Right cardiac atrium (tissue), 5 donors: ENCODE results near the gene ASPG. TPM values are rescaled to one million over a fixed set of nuclear protein-coding genes. Genes with fewer than 3 reads are reported as not detected.

Source experiments
- ATAC-seq, 2 donors: fragments of 200-7000 bp; cut with Tn5 transposase; one replicate each; pipeline versions ENCODE4 v1.8.0 to v1.9.1; 2020; ENCODE audit warnings: moderate library complexity in 2 of 2, mild to moderate bottlenecking in 1 of 2
- DNase-seq, 3 donors: peaks; one replicate each; pipeline ENCODE4 v3.0.0-alpha.2; 2020
- H3K27ac ChIP-seq: one replicate; pipeline ENCODE4 v1.5.1; 2013; ENCODE audit warnings: mild to moderate bottlenecking, low read length, control low read depth, moderate library complexity
- H3K27me3 ChIP-seq: one replicate; pipeline ENCODE4 v1.6.1; 2013; ENCODE audit not compliant: control insufficient read depth, insufficient read depth
- H3K4me1 ChIP-seq: one replicate; pipeline ENCODE4 v1.6.1; 2013; ENCODE audit warnings: low read length; ENCODE audit not compliant: control insufficient read depth, insufficient read depth
- H3K4me3 ChIP-seq: one replicate; pipeline ENCODE4 v1.5.1; 2013; ENCODE audit warnings: low read length, control low read depth
- H3K9me3 ChIP-seq: one replicate; pipeline ENCODE4 v1.6.1; 2013; ENCODE audit warnings: low read length; ENCODE audit not compliant: control insufficient read depth
- WGBS: extraction: QIAGEN DNeasy Blood & Tissue Kit; methylation state at CpG from one replicate; pipeline ENCODE4 v1.1.7; 2013; 5-methylcytosine and 5-hydroxymethylcytosine counted together
- intact Hi-C, 4 donors: fragments of 100-400 bp; cut with DNase I; formaldehyde crosslinking; loops; one replicate each; pipeline versions ENCODE4 v1.11.0 to v1.14.0; 2022 to 2023
- microRNA-seq, 2 donors: library from miRNA; unstranded; fragments of <30 nt; microRNA quantifications; one replicate each; pipeline ENCODE4 v1.2.0, GENCODE V29; 2020 to 2021
- polyA plus RNA-seq: library from polyadenylated mRNA; stranded (reverse); fragments of 200-250 nt; gene quantifications from one replicate; pipeline ENCODE4 v1.2.3, GENCODE V29; 2013
- total RNA-seq, 4 donors: library from RNA; stranded (reverse); fragmentation: NEBNext Ultra II Directional; extraction: Animal tissue kit (Norgen Biotek cat#: 25700); gene quantifications; one replicate each; pipeline ENCODE4 v1.2.1, GENCODE V29; 2021
- donor health status: healthy with polysubstance abuse.
- donor health status: DM: no; HTN: yes; CAD: no.
- donor health status: DM: no; HTN: no; CAD: no.
- donor health status: DM: no; HTN: yes; CAD: no; lungs with severe emphysema.
- donor health status: DM: yes; HTN: yes; CAD: no.

Gene ASPG
- total and polyA plus RNA-seq, 5 donors = 99.1 to 307 (median 174) TPM

GRCh38 chr14:104161602-104162367 is 76.3 kb downstream of the ASPG start:
- no peak overlapping the region for H3K27ac ChIP-seq
- no peak for DNase-seq
- WGBS = 92% methylated on average over 23 of the region's 23 CpGs
- no peaks in the 10 kb centered on the region for H3K9me3 ChIP-seq
- intact Hi-C loops = no loop called here
- peaks cover 3% of the 10 kb centered on the region for H3K4me1 ChIP-seq
- no peaks in the 10 kb centered on the region for H3K27me3 ChIP-seq
- H3K4me3 ChIP-seq = no peak overlapping the region
- no peak for ATAC-seq

- Histone ChIP-seq H3K27ac (no peak overlapping the region), H3K4me3 (no peak overlapping the region), H3K4me1 (peaks cover 3% of the 10 kb centered on the region), H3K9me3 (no peaks in the 10 kb centered on the region), H3K27me3 (no peaks in the 10 kb centered on the region)
- 91% methylated on average over 9 of the region's 9 CpGs for WGBS
- DNase-seq = no peak
- intact Hi-C loops = no loop called here
- no peak for ATAC-seq
Observed at GRCh38 chr14:104162495-104162894, 77.0 kb downstream of the ASPG start.

- DNase-seq (no peak), ATAC-seq (no peak)
- Histone ChIP-seq H3K4me3 (no peak overlapping the region), H3K27ac (no peak overlapping the region), H3K4me1 (no peaks in the 10 kb centered on the region), H3K27me3 (no peaks in the 10 kb centered on the region), H3K9me3 (no peaks in the 10 kb centered on the region)
- intact Hi-C loops = no loop called here
- 87% methylated on average over 21 of the region's 21 CpGs for WGBS
Observed at GRCh38 chr14:104163541-104163940, 78.0 kb downstream of the ASPG start.

DNA sequence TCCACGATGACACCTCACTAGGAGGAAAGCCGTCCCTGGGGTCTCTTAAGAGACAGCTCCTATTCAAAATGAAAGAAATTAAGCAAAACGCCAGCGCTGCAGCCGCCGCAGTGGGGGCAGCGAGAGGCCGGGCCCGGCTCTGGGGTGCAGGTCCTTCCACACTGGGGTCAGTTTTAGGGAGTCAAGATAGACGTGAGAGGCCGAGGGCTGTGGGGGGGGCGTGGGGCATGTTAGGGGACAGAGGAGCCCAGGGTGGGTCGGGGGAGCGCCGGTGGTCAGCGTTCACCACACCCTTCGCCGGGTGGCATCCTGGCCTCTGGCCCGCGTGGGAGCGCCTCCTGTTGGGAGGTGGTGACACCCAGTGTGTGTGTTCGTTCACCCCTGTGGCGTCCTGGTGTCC is 78.5 kb downstream of the ASPG start:
- H3K9me3 ChIP-seq = no peaks in the 10 kb centered on the region
- intact Hi-C loops = no loop called here
- 81% methylated on average over 23 of the region's 23 CpGs for WGBS

GRCh38 chr14:104164512-104164911 is 79.0 kb downstream of the ASPG start:
- WGBS = 74% methylated on average over 9 of the region's 9 CpGs

More for the DNA sequence above, 78.5 kb downstream of the ASPG start:
- DNase-seq = no peak
- no peak for ATAC-seq
- Histone ChIP-seq H3K27ac (no peak overlapping the region), H3K27me3 (no peaks in the 10 kb centered on the region), H3K4me3 (no peak overlapping the region), H3K4me1 (no peaks in the 10 kb centered on the region)

More at GRCh38 chr14:104164512-104164911, 79.0 kb downstream of the ASPG start:
- Histone ChIP-seq H3K27ac (no peak overlapping the region), H3K4me1 (no peaks in the 10 kb centered on the region), H3K4me3 (no peak overlapping the region), H3K27me3 (no peaks in the 10 kb centered on the region), H3K9me3 (no peaks in the 10 kb centered on the region)
- intact Hi-C loops = no loop called here
- ATAC-seq (no peak), DNase-seq (no peak)

Small RNA genes within 50 kb of the gene (microRNA-seq; reads per million reads assigned to microRNA genes)
- gene MIR203A (0 reads per million in 2 donors), gene MIR203B (0 reads per million in 2 donors)

Other genes with a start within 250 kb of the ASPG start
- 100 to 1,000 TPM; 102 to 158 (median 117) TPM for gene PPP1R13B, start 238.1 kb upstream of the ASPG start, total RNA-seq
- gene PPP1R13B, start 238.1 kb upstream of the ASPG start, polyA plus RNA-seq = 50.1 TPM
- gene TDRD9, start 157.2 kb upstream of the ASPG start, total RNA-seq = 10 to 100 TPM in 2 of 4 donors, 1 to 10 TPM in 2; 8.3 to 20.2 (median 12.9) TPM
- 10.7 TPM for gene TDRD9, start 157.2 kb upstream of the ASPG start, polyA plus RNA-seq
- gene RD3L, start 143.2 kb upstream of the ASPG start, total RNA-seq = 10 to 100 TPM; 11.2 to 32.1 (median 23.4) TPM
- gene RD3L, start 143.2 kb upstream of the ASPG start, polyA plus RNA-seq = 39.6 TPM
- 10 to 100 TPM in 2 of 4 donors, 1 to 10 TPM in 2; 7.9 to 10.6 (median 9.9) TPM for gene KIF26A, start 52.9 kb downstream of the ASPG start, total RNA-seq
- gene KIF26A, start 52.9 kb downstream of the ASPG start, polyA plus RNA-seq = 7.1 TPM